PC-3 (cell line): ENCODE measurements around the gene NOG.

Experiments used
- CTCF ChIP-seq: fragments of 300-600 bp; sonication (generic); conservative IDR thresholded peaks from 2 replicates; pipeline ENCODE4 v1.5.1; 2017; ENCODE audit warnings: antibody characterized with exemption, low read depth, mild to moderate bottlenecking, low read length
- EZH2 ChIP-seq: fragments of 300-600 bp; sonication (generic); IDR thresholded peaks from one replicate; pipeline ENCODE4 v1.6.1; 2017; ENCODE audit warnings: antibody characterized with exemption, mild to moderate bottlenecking, low read length; ENCODE audit not compliant: unreplicated experiment
- EZH2phosphoT487 ChIP-seq: fragments of 300-600 bp; sonication (generic); IDR thresholded peaks from 2 replicates; pipeline ENCODE4 v1.6.1; 2018; ENCODE audit warnings: mild to moderate bottlenecking, antibody characterized with exemption, low read length, borderline replicate concordance

GRCh38 chr17:56602292-56603130 is 9.0 kb downstream of the NOG start:
- TF ChIP-seq CTCF: no peak
- TF ChIP-seq EZH2: no peak
- no peak for TF ChIP-seq EZH2phosphoT487
